ENCODE results near the gene COX4I1.

DNA sequence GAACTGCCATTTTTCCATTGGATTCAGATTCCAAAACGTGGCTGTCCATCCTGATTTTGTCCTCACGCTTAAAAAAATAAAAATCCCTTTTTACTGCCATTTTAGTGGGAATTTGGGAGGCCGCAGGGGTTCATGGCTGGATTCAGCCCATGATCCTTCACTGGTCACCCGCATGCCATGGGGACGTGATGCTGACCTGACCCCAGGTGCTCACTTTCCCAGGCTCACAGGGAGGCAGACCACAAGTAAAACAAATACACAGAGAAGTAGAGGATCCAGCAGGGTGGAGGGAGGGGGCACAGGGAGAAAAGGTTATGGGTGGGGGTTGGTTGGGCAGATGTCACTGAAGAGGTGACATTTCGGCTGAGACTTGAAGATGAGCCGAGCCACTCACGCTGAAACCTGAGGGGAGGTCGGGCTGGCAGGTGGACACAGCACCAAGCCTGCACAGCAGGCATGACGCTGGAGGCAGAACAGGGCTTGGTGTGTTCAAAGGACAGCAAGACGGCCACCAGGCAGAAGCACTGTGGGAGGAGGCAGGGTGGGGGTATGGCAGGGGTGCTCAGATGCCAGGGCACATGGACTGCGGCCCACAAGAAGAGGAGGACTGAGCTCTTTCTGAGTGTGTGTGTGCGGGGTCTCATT lies 10.7 kb downstream of the COX4I1 start:
- TF ChIP-seq, protein P1, sequence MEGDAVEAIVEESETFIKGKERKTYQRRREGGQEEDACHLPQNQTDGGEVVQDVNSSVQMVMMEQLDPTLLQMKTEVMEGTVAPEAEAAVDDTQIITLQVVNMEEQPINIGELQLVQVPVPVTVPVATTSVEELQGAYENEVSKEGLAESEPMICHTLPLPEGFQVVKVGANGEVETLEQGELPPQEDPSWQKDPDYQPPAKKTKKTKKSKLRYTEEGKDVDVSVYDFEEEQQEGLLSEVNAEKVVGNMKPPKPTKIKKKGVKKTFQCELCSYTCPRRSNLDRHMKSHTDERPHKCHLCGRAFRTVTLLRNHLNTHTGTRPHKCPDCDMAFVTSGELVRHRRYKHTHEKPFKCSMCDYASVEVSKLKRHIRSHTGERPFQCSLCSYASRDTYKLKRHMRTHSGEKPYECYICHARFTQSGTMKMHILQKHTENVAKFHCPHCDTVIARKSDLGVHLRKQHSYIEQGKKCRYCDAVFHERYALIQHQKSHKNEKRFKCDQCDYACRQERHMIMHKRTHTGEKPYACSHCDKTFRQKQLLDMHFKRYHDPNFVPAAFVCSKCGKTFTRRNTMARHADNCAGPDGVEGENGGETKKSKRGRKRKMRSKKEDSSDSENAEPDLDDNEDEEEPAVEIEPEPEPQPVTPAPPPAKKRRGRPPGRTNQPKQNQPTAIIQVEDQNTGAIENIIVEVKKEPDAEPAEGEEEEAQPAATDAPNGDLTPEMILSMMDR (IDR thresholded peaks at IDR 0.05), result no peak
- TF ChIP-seq EZH2 (IDR thresholded peaks at IDR 0.05), result no peak
